ENCODE data around the gene STK32B. TPM values are rescaled to one million over a fixed set of nuclear protein-coding genes. Genes with fewer than 3 reads are reported as not detected.

The STK32B gene
- total and polyA plus RNA-seq, 2 experiments from 2014 or later: 0.71 to 2.3 TPM

GRCh38 chr4:5185551-5185950 is 134.3 kb downstream of the STK32B start (continued):
- no peak for TF ChIP-seq ZNF462 (CRISPR knock-in tag; IDR thresholded peaks at IDR 0.05)

GRCh38 chr4:5186271-5187064 is 135.2 kb downstream of the STK32B start:
- ATAC-seq: no peak
- Histone ChIP-seq H2AFZ (no peak overlapping the region), H3K36me3 (ENCODE audit: insufficient read depth) (no peaks in the 10 kb centered on the region)
- TF ChIP-seq NANOG (IDR thresholded peaks at IDR 0.05; ENCODE audit: borderline replicate concordance) (no peak), EZH2 (IDR thresholded peaks at IDR 0.05; ENCODE audit: low read depth, unreplicated experiment) (no peak), POLR2AphosphoS5 (IDR thresholded peaks at IDR 0.05; ENCODE audit: low read depth) (no peak), EZH2phosphoT487 (IDR thresholded peaks at IDR 0.05; ENCODE audit: unreplicated experiment) (no peak), ZNF114 (CRISPR knock-in tag; IDR thresholded peaks at IDR 0.05) (no peak), REST (IDR thresholded peaks at IDR 0.05; ENCODE audit: unreplicated experiment) (no peak), CTCF (conservative IDR thresholded peaks at IDR 0.05; ENCODE audit: low read depth in 2 of 2) (no peak), ZNF331 (CRISPR knock-in tag; IDR thresholded peaks at IDR 0.05; ENCODE audit: low read depth) (no peak), JUNB (IDR thresholded peaks at IDR 0.05; ENCODE audit: unreplicated experiment) (no peak), CREB1 (CRISPR knock-in tag; IDR thresholded peaks at IDR 0.05; ENCODE audit: low read depth) (no peak), STAT1 (IDR thresholded peaks at IDR 0.05; ENCODE audit: unreplicated experiment) (no peak)

More at GRCh38 chr4:5186271-5187064, 135.2 kb downstream of the STK32B start:
- no peaks in the 10 kb centered on the region for H3K27me3 ChIP-seq (ENCODE audit: insufficient read depth)
- no peaks in the 10 kb centered on the region for H3F3A ChIP-seq (replicated peaks; ENCODE audit: low read depth)
- H3K36me3 Mint-ChIP-seq (ENCODE audit: low read depth): no peaks in the 10 kb centered on the region
- 0 out of 2 replicates have a peak, but pooled peaks cover 6% of the 10 kb centered on the region for H3K9me2 ChIP-seq (ENCODE audit: insufficient read depth)
- peaks cover 5% of the 10 kb centered on the region; the same call in 2 of the 3 replicates for H3K4me1 Mint-ChIP-seq
- no peak overlapping the region for H3K4me2 ChIP-seq
- no peak overlapping the region for H3K27ac ChIP-seq (ENCODE audit: low read depth)
- H3K4me3 ChIP-seq: no peak overlapping the region
- no peak overlapping the region for H3K27ac Mint-ChIP-seq
- no peaks in the 10 kb centered on the region for H3K9me3 Mint-ChIP-seq
- no peaks in the 10 kb centered on the region for H3K79me2 ChIP-seq (replicated peaks; ENCODE audit: insufficient read depth)
- H3K4me3 Mint-ChIP-seq: no peak overlapping the region
- no peaks in the 10 kb centered on the region for H4K20me1 ChIP-seq (replicated peaks; ENCODE audit: insufficient read depth)
- peaks cover 10% of the 10 kb centered on the region for H3K27me3 Mint-ChIP-seq (ENCODE audit: insufficient read depth, low read depth, poor library complexity)
- DNase-seq (ENCODE audit: low spot score): no peak
- H3K4me1 ChIP-seq (ENCODE audit: insufficient read depth): no peaks in the 10 kb centered on the region
